A549 (cell line): ENCODE data around the gene SEMA4A. TPM values are rescaled to one million over a fixed set of nuclear protein-coding genes. Genes with fewer than 3 reads are reported as not detected.

ENCODE experiments used
- ATAC-seq, 2 experiments: fragments of 200-7000 bp in 1 of 2; fragments of >200 bp in 1 of 2; cut with Nextera tagmentation in 1 of 2; cut with Tn5 transposase in 1 of 2; 3 replicates each; pipeline versions ENCODE4 v1.8.0 to v1.9.1; 2018 to 2020; ENCODE audit warnings: mild to moderate bottlenecking in 1 of 2, moderate library complexity in 1 of 2
- CTCF ChIA-PET: fragments of 300-600 bp; sonication (Branson Sonifier 250); formaldehyde crosslinking; extraction: SDS; loops from one replicate; lab custom pipeline; 2021; ENCODE audit warnings: antibody characterized with exemption, inconsistent platforms; lab: Yijun Ruan, JAX
- POLR2A ChIA-PET: fragments of 350-600 bp; formaldehyde crosslinking; extraction: SDS; loops from one replicate; lab custom pipeline; 2021; ENCODE audit warnings: antibody characterized with exemption, inconsistent platforms; lab: Yijun Ruan, JAX
- DNase-seq, 2 experiments: peaks; one replicate each; pipeline versions ENCODE4 v3.0.0 to v3.0.0-alpha.2; 2011 to 2016; ENCODE audit warnings: low read depth in 1 of 2, low spot score in 1 of 2
- FAIRE-seq: peaks from 2 replicates; lab custom pipeline; 2011; peaks lifted over from hg19 to GRCh38; lab: Jason Lieb, UNC
- H3K27ac ChIP-seq, 2 experiments: fragments of >200 bp; sonication (Bioruptor Twin); formaldehyde crosslinking; 3 replicates each; pipeline ENCODE4 v1.5.1; 2016 to 2017
- H3K4me1 ChIP-seq: fragments of >200 bp; sonication (Bioruptor Twin); formaldehyde crosslinking; 3 replicates; pipeline ENCODE4 v1.6.1; 2016
- H3K4me2 ChIP-seq: fragments of >200 bp; sonication (Bioruptor Twin); formaldehyde crosslinking; 3 replicates; pipeline ENCODE4 v1.6.1; 2016
- H3K4me3 ChIP-seq: fragments of >200 bp; sonication (Bioruptor Twin); formaldehyde crosslinking; 3 replicates; pipeline ENCODE4 v1.5.1; 2016
- H3K9me3 ChIP-seq: fragments of >200 bp; sonication (Bioruptor Twin); formaldehyde crosslinking; 3 replicates; pipeline ENCODE4 v1.6.1; 2016
- CBX8 ChIP-seq: fragments of 200-600 bp; sonication (generic); IDR thresholded peaks from 2 replicates; pipeline ENCODE4 v1.6.1; 2016
- GATA3 ChIP-seq: IDR thresholded peaks from 2 replicates; pipeline ENCODE4 v1.6.1; 2012; ENCODE audit warnings: borderline replicate concordance
- JUNB ChIP-seq: fragments of >200 bp; sonication (Bioruptor Twin); formaldehyde crosslinking; IDR thresholded peaks from 2 replicates; pipeline ENCODE4 v1.6.1; 2016
- KDM1A ChIP-seq: fragments of 200-600 bp; sonication (generic); IDR thresholded peaks from 2 replicates; pipeline ENCODE4 v1.6.1; 2016; ENCODE audit warnings: low read depth, mild to moderate bottlenecking
- KDM5A ChIP-seq: fragments of 200-600 bp; sonication (generic); IDR thresholded peaks from 2 replicates; pipeline ENCODE4 v1.6.1; 2016; ENCODE audit warnings: antibody characterized with exemption, mild to moderate bottlenecking
- PHF8 ChIP-seq: fragments of 200-600 bp; sonication (generic); IDR thresholded peaks from 2 replicates; pipeline ENCODE4 v1.6.1; 2016; ENCODE audit warnings: low read depth, mild to moderate bottlenecking, antibody characterized with exemption, moderate library complexity, borderline replicate concordance
- POLR2AphosphoS2 ChIP-seq: conservative IDR thresholded peaks from 2 replicates; pipeline ENCODE4 v1.6.1; 2012; ENCODE audit warnings: low read length, improper control_type of control experiment, inconsistent platforms
- RAD21 ChIP-seq, 2 experiments: fragments of >200 bp in 1 of 2; sonication (Bioruptor Twin) in 1 of 2; formaldehyde crosslinking in 1 of 2; IDR thresholded peaks in 1 of 2; conservative IDR thresholded peaks in 1 of 2; 2 replicates in 1 of 2; 3 replicates in 1 of 2; pipeline ENCODE4 v1.6.1; 2012 to 2018; ENCODE audit warnings: inconsistent platforms in 1 of 2
- RCOR1 ChIP-seq: fragments of 150-350 bp; IDR thresholded peaks from 2 replicates; pipeline ENCODE4 v1.6.1; 2014; ENCODE audit warnings: antibody characterized with exemption, low read length, low read depth
- WGBS: methylation state at CpG from one replicate; pipeline ENCODE4 v1.1.6; 2017; ENCODE audit errors: missing lambda C conversion rate; 5-methylcytosine and 5-hydroxymethylcytosine counted together
- polyA plus RNA-seq, 4 experiments: library from polyadenylated mRNA; depleted of rRNA in 3 of 4; stranded (reverse); fragments of >200 nt; fragmentation: RNase III in 1 of 4; extraction: RNeasy Plus Mini Kit Qiagen cat#74134 plus additional on column Dnase treatment in 1 of 4; gene quantifications; 2 replicates in 3 of 4; 3 replicates in 1 of 4; pipeline ENCODE4 v1.2.3, GENCODE V29; 2011 to 2017
- TF ChIP-seq, protein P1 (sequence below): fragments of 200-600 bp; sonication (generic); IDR thresholded peaks from 2 replicates; pipeline ENCODE4 v1.6.1; 2016; ENCODE audit warnings: antibody characterized with exemption, mild to moderate bottlenecking, moderate library complexity
- TF ChIP-seq, protein P2 (sequence below): fragments of 250-450 bp; sonication (Bioruptor Pico); IDR thresholded peaks from 2 replicates; pipeline ENCODE4 v1.5.0; 2020; ENCODE audit warnings: low read depth, mild to moderate bottlenecking, moderate library complexity
- TF ChIP-seq, protein P3 (sequence below): fragments of 250-450 bp; sonication (Bioruptor Pico); IDR thresholded peaks from 2 replicates; pipeline ENCODE4 v1.5.0; 2021; ENCODE audit warnings: mild to moderate bottlenecking, moderate library complexity, borderline replicate concordance
- TF ChIP-seq, protein P4 (sequence below): IDR thresholded peaks from 2 replicates; pipeline ENCODE4 v1.6.1; 2012
- TF ChIP-seq, protein P5 (sequence below): fragments of >200 bp; sonication (Bioruptor Twin); formaldehyde crosslinking; IDR thresholded peaks from 3 replicates; pipeline ENCODE4 v1.5.1; 2016

The SEMA4A gene
- polyA plus RNA-seq, 2 of the 4 experiments (the other 2 are of a cell fraction): 0.04 to 0.27 TPM

DNA sequence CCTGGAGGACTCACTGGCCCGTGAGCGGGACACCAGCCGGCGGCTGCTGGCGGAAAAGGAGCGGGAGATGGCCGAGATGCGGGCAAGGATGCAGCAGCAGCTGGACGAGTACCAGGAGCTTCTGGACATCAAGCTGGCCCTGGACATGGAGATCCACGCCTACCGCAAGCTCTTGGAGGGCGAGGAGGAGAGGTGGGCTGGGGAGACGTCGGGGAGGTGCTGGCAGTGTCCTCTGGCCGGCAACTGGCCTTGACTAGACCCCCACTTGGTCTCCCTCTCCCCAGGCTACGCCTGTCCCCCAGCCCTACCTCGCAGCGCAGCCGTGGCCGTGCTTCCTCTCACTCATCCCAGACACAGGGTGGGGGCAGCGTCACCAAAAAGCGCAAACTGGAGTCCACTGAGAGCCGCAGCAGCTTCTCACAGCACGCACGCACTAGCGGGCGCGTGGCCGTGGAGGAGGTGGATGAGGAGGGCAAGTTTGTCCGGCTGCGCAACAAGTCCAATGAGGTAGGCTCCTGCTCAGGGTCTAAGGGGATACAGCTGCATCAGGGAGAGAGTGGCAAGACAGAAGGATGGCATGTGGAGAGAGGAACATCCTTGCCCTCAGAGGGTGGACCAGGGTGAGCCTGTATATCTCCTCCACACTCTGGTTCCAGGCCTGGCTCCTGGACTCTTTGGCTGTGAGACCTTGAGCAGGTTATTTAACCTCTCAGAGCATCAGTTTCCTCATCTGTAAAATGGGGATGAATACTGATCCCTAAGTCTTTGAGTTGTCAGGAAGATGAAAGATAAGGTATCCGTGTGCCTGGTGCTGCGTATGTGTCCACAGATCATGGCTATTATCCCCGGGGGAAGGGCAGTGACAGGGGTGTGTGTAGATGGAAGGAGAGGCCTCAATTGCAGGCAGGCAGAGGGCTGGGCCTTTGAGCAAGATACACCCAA lies 17.2 kb upstream of the SEMA4A start:
- Histone ChIP-seq H3K27ac (no peak overlapping the region), H3K4me2 (no peak overlapping the region), H3K4me1 (0 out of 3 replicates have a peak, but pooled peaks cover 3% of the 10 kb centered on the region), H3K9me3 (no peaks in the 10 kb centered on the region), H3K4me3 (no peak overlapping the region)
- 95% methylated on average over 30 of the region's 34 CpGs for WGBS
- no peak for FAIRE-seq
- CTCF ChIA-PET: interaction anchor here (1.0 to 54.8 kb wide), 9 partner anchors 9 to 183 kb away, joined by 3 to 2239 read pairs (median 4); partner anchors contain the start of genes BGLAP, LMNA, MEX3A and PMF1
- TF ChIP-seq, protein P1, sequence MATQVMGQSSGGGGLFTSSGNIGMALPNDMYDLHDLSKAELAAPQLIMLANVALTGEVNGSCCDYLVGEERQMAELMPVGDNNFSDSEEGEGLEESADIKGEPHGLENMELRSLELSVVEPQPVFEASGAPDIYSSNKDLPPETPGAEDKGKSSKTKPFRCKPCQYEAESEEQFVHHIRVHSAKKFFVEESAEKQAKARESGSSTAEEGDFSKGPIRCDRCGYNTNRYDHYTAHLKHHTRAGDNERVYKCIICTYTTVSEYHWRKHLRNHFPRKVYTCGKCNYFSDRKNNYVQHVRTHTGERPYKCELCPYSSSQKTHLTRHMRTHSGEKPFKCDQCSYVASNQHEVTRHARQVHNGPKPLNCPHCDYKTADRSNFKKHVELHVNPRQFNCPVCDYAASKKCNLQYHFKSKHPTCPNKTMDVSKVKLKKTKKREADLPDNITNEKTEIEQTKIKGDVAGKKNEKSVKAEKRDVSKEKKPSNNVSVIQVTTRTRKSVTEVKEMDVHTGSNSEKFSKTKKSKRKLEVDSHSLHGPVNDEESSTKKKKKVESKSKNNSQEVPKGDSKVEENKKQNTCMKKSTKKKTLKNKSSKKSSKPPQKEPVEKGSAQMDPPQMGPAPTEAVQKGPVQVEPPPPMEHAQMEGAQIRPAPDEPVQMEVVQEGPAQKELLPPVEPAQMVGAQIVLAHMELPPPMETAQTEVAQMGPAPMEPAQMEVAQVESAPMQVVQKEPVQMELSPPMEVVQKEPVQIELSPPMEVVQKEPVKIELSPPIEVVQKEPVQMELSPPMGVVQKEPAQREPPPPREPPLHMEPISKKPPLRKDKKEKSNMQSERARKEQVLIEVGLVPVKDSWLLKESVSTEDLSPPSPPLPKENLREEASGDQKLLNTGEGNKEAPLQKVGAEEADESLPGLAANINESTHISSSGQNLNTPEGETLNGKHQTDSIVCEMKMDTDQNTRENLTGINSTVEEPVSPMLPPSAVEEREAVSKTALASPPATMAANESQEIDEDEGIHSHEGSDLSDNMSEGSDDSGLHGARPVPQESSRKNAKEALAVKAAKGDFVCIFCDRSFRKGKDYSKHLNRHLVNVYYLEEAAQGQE: no peak
- TF ChIP-seq POLR2AphosphoS2 (no peak), JUNB (no peak), GATA3 (no peak), KDM1A (no peak), PHF8 (no peak), CBX8 (no peak)
- TF ChIP-seq, protein P2, sequence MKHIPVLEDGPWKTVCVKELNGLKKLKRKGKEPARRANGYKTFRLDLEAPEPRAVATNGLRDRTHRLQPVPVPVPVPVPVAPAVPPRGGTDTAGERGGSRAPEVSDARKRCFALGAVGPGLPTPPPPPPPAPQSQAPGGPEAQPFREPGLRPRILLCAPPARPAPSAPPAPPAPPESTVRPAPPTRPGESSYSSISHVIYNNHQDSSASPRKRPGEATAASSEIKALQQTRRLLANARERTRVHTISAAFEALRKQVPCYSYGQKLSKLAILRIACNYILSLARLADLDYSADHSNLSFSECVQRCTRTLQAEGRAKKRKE (CRISPR knock-in tag): no peak
- TF ChIP-seq, protein P3, sequence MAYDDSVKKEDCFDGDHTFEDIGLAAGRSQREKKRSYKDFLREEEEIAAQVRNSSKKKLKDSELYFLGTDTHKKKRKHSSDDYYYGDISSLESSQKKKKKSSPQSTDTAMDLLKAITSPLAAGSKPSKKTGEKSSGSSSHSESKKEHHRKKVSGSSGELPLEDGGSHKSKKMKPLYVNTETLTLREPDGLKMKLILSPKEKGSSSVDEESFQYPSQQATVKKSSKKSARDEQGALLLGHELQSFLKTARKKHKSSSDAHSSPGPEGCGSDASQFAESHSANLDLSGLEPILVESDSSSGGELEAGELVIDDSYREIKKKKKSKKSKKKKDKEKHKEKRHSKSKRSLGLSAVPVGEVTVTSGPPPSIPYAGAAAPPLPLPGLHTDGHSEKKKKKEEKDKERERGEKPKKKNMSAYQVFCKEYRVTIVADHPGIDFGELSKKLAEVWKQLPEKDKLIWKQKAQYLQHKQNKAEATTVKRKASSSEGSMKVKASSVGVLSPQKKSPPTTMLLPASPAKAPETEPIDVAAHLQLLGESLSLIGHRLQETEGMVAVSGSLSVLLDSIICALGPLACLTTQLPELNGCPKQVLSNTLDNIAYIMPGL (CRISPR knock-in tag): no peak
- TF ChIP-seq, protein P4, sequence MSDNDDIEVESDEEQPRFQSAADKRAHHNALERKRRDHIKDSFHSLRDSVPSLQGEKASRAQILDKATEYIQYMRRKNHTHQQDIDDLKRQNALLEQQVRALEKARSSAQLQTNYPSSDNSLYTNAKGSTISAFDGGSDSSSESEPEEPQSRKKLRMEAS: no peak
- DNase-seq: no peak
- ATAC-seq: peak in 1 of 2 experiments; percentile 0; a peak in 2 of 6 replicates
- POLR2A ChIA-PET: interaction anchor here (0.6 kb wide), 1 partner anchor 147 kb away, joined by 3 read pairs; the partner anchor contains the start of gene SMG5

DNA sequence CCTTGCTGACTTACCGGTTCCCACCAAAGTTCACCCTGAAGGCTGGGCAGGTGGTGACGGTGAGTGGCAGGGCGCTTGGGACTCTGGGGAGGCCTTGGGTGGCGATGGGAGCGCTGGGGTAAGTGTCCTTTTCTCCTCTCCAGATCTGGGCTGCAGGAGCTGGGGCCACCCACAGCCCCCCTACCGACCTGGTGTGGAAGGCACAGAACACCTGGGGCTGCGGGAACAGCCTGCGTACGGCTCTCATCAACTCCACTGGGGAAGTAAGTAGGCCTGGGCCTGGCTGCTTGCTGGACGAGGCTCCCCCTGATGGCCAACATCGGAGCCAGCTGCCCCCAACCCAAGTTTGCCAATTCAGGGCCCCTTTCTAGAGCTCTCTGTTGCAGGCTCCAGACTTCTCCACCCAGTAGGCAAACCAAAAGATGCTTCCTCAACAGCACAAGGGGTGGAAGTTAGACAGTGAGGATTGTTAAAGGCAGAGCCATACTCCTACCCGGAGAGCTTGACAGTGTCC lies 16.4 kb upstream of the SEMA4A start:
- WGBS: 92% methylated on average over 7 of the region's 12 CpGs

More for the DNA sequence above, 16.4 kb upstream of the SEMA4A start:
- Histone ChIP-seq H3K9me3 (no peaks in the 10 kb centered on the region), H3K4me2 (no peak overlapping the region), H3K4me3 (no peak overlapping the region), H3K4me1 (0 out of 3 replicates have a peak, but pooled peaks cover 3% of the 10 kb centered on the region), H3K27ac (no peak overlapping the region)
- ChIA-PET CTCF (interaction anchor here (0.9 to 54.8 kb wide), 8 partner anchors 10 to 123 kb away, joined by 3 to 2239 read pairs (median 4); partner anchors contain the start of genes BGLAP, LMNA and MEX3A), POLR2A (no interaction called here)
- no peak for FAIRE-seq
- ATAC-seq: peak in 1 of 2 experiments; percentile 2; a peak in 3 of 6 replicates
- TF ChIP-seq, protein P5, sequence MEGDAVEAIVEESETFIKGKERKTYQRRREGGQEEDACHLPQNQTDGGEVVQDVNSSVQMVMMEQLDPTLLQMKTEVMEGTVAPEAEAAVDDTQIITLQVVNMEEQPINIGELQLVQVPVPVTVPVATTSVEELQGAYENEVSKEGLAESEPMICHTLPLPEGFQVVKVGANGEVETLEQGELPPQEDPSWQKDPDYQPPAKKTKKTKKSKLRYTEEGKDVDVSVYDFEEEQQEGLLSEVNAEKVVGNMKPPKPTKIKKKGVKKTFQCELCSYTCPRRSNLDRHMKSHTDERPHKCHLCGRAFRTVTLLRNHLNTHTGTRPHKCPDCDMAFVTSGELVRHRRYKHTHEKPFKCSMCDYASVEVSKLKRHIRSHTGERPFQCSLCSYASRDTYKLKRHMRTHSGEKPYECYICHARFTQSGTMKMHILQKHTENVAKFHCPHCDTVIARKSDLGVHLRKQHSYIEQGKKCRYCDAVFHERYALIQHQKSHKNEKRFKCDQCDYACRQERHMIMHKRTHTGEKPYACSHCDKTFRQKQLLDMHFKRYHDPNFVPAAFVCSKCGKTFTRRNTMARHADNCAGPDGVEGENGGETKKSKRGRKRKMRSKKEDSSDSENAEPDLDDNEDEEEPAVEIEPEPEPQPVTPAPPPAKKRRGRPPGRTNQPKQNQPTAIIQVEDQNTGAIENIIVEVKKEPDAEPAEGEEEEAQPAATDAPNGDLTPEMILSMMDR: 0 out of 3 replicates have a peak, but pooled peaks have one; percentile 16
- TF ChIP-seq RCOR1 (no peak), KDM5A (no peak), RAD21 (conservative IDR thresholded peaks at IDR 0.05 in 1 of 2, IDR thresholded peaks at IDR 0.05 in 1 of 2) (peak in 1 of 2 experiments; percentile 21; a peak in 1 of 5 replicates)
- DNase-seq: no peak
